Measurements from ENCODE around the gene TMTC1. TPM values are rescaled to one million over a fixed set of nuclear protein-coding genes. Genes with fewer than 3 reads are reported as not detected.

The TMTC1 gene
- total and polyA plus RNA-seq, 9 of the 15 experiments (the other 6 are each of a cell fraction or from before 2014, with no cell fraction given) = under 0.01 to 0.18 (median 0.06) TPM; not detected in 2

DNA sequence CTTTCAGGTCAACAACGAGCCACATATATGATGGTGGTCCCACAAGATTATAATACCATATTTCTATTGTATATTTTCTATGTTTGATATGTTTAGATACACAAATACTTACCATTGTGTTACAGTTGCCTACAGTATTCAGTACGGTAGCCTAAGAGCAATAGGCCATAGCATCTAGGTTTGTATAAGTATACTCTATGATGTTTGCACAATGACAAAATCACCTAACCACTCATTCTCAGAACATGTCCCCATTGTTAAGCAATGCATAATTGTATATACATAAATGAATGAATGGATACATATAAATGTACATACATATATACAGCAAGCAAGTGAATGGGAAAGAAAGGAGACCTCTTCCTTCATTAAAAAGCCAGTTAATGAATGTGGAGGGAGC is 23.8 kb downstream of the TMTC1 start (continued):
- TF ChIP-seq NEUROD1 (IDR thresholded peaks at IDR 0.05; ENCODE audit: borderline replicate concordance, low read depth, low read length, partially characterized antibody) = no peak
- TF ChIP-seq, protein P1, sequence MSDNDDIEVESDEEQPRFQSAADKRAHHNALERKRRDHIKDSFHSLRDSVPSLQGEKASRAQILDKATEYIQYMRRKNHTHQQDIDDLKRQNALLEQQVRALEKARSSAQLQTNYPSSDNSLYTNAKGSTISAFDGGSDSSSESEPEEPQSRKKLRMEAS (CRISPR knock-in tag; IDR thresholded peaks at IDR 0.05) = no peak
- no peak for TF ChIP-seq FOSL1 (tag; conservative IDR thresholded peaks at IDR 0.05)
- TF ChIP-seq, protein P2, sequence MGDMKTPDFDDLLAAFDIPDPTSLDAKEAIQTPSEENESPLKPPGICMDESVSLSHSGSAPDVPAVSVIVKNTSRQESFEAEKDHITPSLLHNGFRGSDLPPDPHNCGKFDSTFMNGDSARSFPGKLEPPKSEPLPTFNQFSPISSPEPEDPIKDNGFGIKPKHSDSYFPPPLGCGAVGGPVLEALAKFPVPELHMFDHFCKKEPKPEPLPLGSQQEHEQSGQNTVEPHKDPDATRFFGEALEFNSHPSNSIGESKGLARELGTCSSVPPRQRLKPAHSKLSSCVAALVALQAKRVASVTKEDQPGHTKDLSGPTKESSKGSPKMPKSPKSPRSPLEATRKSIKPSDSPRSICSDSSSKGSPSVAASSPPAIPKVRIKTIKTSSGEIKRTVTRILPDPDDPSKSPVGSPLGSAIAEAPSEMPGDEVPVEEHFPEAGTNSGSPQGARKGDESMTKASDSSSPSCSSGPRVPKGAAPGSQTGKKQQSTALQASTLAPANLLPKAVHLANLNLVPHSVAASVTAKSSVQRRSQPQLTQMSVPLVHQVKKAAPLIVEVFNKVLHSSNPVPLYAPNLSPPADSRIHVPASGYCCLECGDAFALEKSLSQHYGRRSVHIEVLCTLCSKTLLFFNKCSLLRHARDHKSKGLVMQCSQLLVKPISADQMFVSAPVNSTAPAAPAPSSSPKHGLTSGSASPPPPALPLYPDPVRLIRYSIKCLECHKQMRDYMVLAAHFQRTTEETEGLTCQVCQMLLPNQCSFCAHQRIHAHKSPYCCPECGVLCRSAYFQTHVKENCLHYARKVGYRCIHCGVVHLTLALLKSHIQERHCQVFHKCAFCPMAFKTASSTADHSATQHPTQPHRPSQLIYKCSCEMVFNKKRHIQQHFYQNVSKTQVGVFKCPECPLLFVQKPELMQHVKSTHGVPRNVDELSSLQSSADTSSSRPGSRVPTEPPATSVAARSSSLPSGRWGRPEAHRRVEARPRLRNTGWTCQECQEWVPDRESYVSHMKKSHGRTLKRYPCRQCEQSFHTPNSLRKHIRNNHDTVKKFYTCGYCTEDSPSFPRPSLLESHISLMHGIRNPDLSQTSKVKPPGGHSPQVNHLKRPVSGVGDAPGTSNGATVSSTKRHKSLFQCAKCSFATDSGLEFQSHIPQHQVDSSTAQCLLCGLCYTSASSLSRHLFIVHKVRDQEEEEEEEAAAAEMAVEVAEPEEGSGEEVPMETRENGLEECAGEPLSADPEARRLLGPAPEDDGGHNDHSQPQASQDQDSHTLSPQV (IDR thresholded peaks at IDR 0.05) = no peak
- TF ChIP-seq GATAD2A (IDR thresholded peaks at IDR 0.05) = no peak
- TF ChIP-seq TAF15 (IDR thresholded peaks at IDR 0.05; ENCODE audit: low read depth, low read length) = no peak
- TF ChIP-seq, protein P3, sequence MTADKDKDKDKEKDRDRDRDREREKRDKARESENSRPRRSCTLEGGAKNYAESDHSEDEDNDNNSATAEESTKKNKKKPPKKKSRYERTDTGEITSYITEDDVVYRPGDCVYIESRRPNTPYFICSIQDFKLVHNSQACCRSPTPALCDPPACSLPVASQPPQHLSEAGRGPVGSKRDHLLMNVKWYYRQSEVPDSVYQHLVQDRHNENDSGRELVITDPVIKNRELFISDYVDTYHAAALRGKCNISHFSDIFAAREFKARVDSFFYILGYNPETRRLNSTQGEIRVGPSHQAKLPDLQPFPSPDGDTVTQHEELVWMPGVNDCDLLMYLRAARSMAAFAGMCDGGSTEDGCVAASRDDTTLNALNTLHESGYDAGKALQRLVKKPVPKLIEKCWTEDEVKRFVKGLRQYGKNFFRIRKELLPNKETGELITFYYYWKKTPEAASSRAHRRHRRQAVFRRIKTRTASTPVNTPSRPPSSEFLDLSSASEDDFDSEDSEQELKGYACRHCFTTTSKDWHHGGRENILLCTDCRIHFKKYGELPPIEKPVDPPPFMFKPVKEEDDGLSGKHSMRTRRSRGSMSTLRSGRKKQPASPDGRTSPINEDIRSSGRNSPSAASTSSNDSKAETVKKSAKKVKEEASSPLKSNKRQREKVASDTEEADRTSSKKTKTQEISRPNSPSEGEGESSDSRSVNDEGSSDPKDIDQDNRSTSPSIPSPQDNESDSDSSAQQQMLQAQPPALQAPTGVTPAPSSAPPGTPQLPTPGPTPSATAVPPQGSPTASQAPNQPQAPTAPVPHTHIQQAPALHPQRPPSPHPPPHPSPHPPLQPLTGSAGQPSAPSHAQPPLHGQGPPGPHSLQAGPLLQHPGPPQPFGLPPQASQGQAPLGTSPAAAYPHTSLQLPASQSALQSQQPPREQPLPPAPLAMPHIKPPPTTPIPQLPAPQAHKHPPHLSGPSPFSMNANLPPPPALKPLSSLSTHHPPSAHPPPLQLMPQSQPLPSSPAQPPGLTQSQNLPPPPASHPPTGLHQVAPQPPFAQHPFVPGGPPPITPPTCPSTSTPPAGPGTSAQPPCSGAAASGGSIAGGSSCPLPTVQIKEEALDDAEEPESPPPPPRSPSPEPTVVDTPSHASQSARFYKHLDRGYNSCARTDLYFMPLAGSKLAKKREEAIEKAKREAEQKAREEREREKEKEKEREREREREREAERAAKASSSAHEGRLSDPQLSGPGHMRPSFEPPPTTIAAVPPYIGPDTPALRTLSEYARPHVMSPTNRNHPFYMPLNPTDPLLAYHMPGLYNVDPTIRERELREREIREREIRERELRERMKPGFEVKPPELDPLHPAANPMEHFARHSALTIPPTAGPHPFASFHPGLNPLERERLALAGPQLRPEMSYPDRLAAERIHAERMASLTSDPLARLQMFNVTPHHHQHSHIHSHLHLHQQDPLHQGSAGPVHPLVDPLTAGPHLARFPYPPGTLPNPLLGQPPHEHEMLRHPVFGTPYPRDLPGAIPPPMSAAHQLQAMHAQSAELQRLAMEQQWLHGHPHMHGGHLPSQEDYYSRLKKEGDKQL (CRISPR knock-in tag; IDR thresholded peaks at IDR 0.05; ENCODE audit: borderline replicate concordance) = no peak

Measured in K562 (cell line).